GM12878 (cell line): Measurements from ENCODE around the gene TBCK. TPM values are rescaled to one million over a fixed set of nuclear protein-coding genes. Genes with fewer than 3 reads are reported as not detected.

Source experiments
- ATAC-seq: fragments of 200-7000 bp; cut with Tn5 transposase; 3 replicates; pipeline ENCODE4 v1.9.1; 2020; ENCODE audit warnings: mild to moderate bottlenecking, moderate library complexity
- BruUV-seq: library from RNA; stranded (reverse); fragments of 400-500 nt; replicated peaks from 2 replicates; lab custom pipeline; 2021; lab: Mats Ljungman, UMichigan
- CTCF ChIA-PET: fragments of 300-600 bp; sonication (Branson Sonifier 250); formaldehyde crosslinking; extraction: SDS; loops from one replicate; lab custom pipeline; 2021; ENCODE audit warnings: inconsistent platforms; lab: Yijun Ruan, JAX
- POLR2A ChIA-PET: fragments of 350-600 bp; formaldehyde crosslinking; extraction: SDS; loops from one replicate; lab custom pipeline; 2021; ENCODE audit warnings: inconsistent platforms; lab: Charles Lee
- RAD21 ChIA-PET: fragments of 300-600 bp; sonication (Branson Sonifier 250); formaldehyde crosslinking; loops from one replicate; lab custom pipeline; 2023; ENCODE audit warnings: antibody characterized with exemption; ENCODE audit not compliant: unreplicated experiment; lab: Charles Lee
- SMC1A ChIA-PET: fragments of 300-600 bp; sonication (Branson Sonifier 250); formaldehyde crosslinking; loops from one replicate; lab custom pipeline; 2023; ENCODE audit not compliant: unreplicated experiment, uncharacterized antibody; lab: Charles Lee
- DNase-seq: peaks from one replicate; pipeline ENCODE4 v3.0.0-alpha.2; 2011; ENCODE audit warnings: low read depth, low spot score
- FAIRE-seq: peaks from 3 replicates; lab custom pipeline; 2011; peaks lifted over from hg19 to GRCh38; lab: Jason Lieb, UNC
- H2AFZ ChIP-seq: 2 replicates; pipeline ENCODE4 v1.6.0; 2011; ENCODE audit warnings: low read depth, low read length, control low read depth; ENCODE audit not compliant: control insufficient read depth
- H3K27ac ChIP-seq: 2 replicates; pipeline ENCODE4 v1.5.1; 2011; ENCODE audit warnings: control low read depth; ENCODE audit not compliant: control insufficient read depth, insufficient read depth
- H3K27me3 ChIP-seq, 2 experiments: replicated peaks in 1 of 2; 2 replicates each; pipeline versions ENCODE4 v1.6.0 to v1.6.1; 2011; ENCODE audit warnings: low read length in 1 of 2; ENCODE audit not compliant: control insufficient read depth in 2 of 2, insufficient read depth in 2 of 2
- H3K36me3 ChIP-seq, 2 experiments: 2 replicates each; pipeline ENCODE4 v1.5.1; 2011; ENCODE audit warnings: low read length in 1 of 2; ENCODE audit not compliant: control insufficient read depth in 2 of 2, insufficient read depth in 2 of 2
- H3K4me1 ChIP-seq: 2 replicates; pipeline ENCODE4 v1.6.1; 2011; ENCODE audit warnings: mild to moderate bottlenecking, low read length, moderate library complexity, mixed read lengths; ENCODE audit not compliant: control insufficient read depth, insufficient read depth
- H3K4me2 ChIP-seq: 2 replicates; pipeline ENCODE4 v1.6.0; 2011; ENCODE audit warnings: control low read depth; ENCODE audit not compliant: control insufficient read depth, insufficient read depth
- H3K4me3 ChIP-seq: fragments of 200-600 bp; sonication (generic); 2 replicates; pipeline ENCODE4 v1.5.1; 2016
- H3K79me2 ChIP-seq: 2 replicates; pipeline ENCODE4 v1.6.0; 2011; ENCODE audit warnings: low read length; ENCODE audit not compliant: control insufficient read depth, insufficient read depth
- H3K9ac ChIP-seq: 2 replicates; pipeline ENCODE4 v1.8.0; 2011; ENCODE audit warnings: low read length, control low read depth, mixed read lengths; ENCODE audit not compliant: control insufficient read depth, insufficient read depth
- H3K9me3 ChIP-seq: replicated peaks from 3 replicates; pipeline ENCODE4 v1.5.1; 2011; ENCODE audit warnings: mild to moderate bottlenecking, low read length; ENCODE audit not compliant: control insufficient read depth, insufficient read depth
- H4K20me1 ChIP-seq: 2 replicates; pipeline ENCODE4 v1.6.0; 2011; ENCODE audit not compliant: control insufficient read depth, insufficient read depth
- MLLT1 ChIP-seq: fragments of 450-650 bp; IDR thresholded peaks from 2 replicates; pipeline ENCODE4 v1.6.1; 2016; ENCODE audit warnings: mild to moderate bottlenecking
- NRF1 ChIP-seq: conservative IDR thresholded peaks from 2 replicates; pipeline ENCODE4 v1.6.1; 2011; ENCODE audit warnings: mild to moderate bottlenecking, low read depth, low read length, improper control_type of control experiment
- RAD21 ChIP-seq: IDR thresholded peaks from 2 replicates; pipeline ENCODE4 v1.6.1; 2011; ENCODE audit warnings: mild to moderate bottlenecking, low read depth, low read length, moderate library complexity; ENCODE audit not compliant: insufficient read depth
- TCF12 ChIP-seq: IDR thresholded peaks from 2 replicates; pipeline ENCODE4 v1.6.1; 2011; ENCODE audit warnings: low read depth, mild to moderate bottlenecking, low read length
- ZNF24 ChIP-seq: fragments of 450-650 bp; IDR thresholded peaks from 2 replicates; pipeline ENCODE4 v1.6.1; 2017; ENCODE audit warnings: antibody characterized with exemption, mild to moderate bottlenecking
- WGBS: methylation state at CpG from one replicate; pipeline ENCODE4 v1.1.6; 2016; ENCODE audit warnings: low lambda C conversion rate; ENCODE audit not compliant: insufficient replicate concordance, insufficient coverage; ENCODE audit errors: missing lambda C conversion rate; 5-methylcytosine and 5-hydroxymethylcytosine counted together
- in situ Hi-C: fragments of 300-500 bp; cut with MboI; formaldehyde crosslinking; loops from 9 replicates; pipeline ENCODE4 v1.14.3; 2018; ENCODE audit warnings: mixed read lengths
- intact Hi-C: fragments of 100-400 bp; cut with micrococcal nuclease; formaldehyde crosslinking; loops from one replicate; pipeline ENCODE4 v1.14.2; 2022; ENCODE audit not compliant: unreplicated experiment
- polyA plus RNA-seq, 11 experiments: library from polyadenylated mRNA; depleted of rRNA in 4 of 11; unstranded in 6 of 11; stranded (reverse) in 5 of 11; fragments of >200 nt; fragmentation: Nextera tagmentation in 4 of 11; fragmentation: Illumina TruSeq in 1 of 11; extraction: Ambion mirVana in 4 of 11; extraction: Trizol in 1 of 11; gene quantifications; 1 replicate in 1 of 11; 2 replicates in 10 of 11; pipeline versions ENCODE4 v1.2.1 to v1.2.3, GENCODE V29; 2011 to 2016; ENCODE audit warnings: inconsistent platforms in 2 of 11, missing spikeins in 2 of 11, low read depth in 1 of 11
- total RNA-seq, 4 experiments: library from RNA; depleted of rRNA in 3 of 4; stranded (reverse); fragments of >200 nt in 3 of 4; fragmentation: Illumina TruSeq in 1 of 4; extraction: Trizol in 1 of 4; gene quantifications; 2 replicates each; pipeline versions ENCODE4 v1.2.1 to v1.2.3, GENCODE V29; 2013 to 2021
- TF ChIP-seq, protein P1 (sequence below): IDR thresholded peaks from 2 replicates; pipeline ENCODE4 v1.6.1; 2011; ENCODE audit warnings: low read depth, low read length, improper control_type of control experiment, borderline replicate concordance
- TF ChIP-seq, protein P2 (sequence below): fragments of 450-650 bp; IDR thresholded peaks from 2 replicates; pipeline ENCODE4 v1.6.1; 2017; ENCODE audit warnings: mild to moderate bottlenecking, low read depth, inconsistent platforms; ENCODE audit not compliant: poor library complexity, severe bottlenecking
- TF ChIP-seq, protein P3 (sequence below): IDR thresholded peaks from 2 replicates; pipeline ENCODE4 v1.6.1; 2011; ENCODE audit warnings: low read depth, mild to moderate bottlenecking, low read length, moderate library complexity, borderline replicate concordance; ENCODE audit errors: extremely low read depth

Gene TBCK
- total and polyA plus RNA-seq, 10 of the 15 experiments (the other 5 are each of a cell fraction or from before 2014, with no cell fraction given): 4.1 to 30.3 (median 20.2) TPM

GRCh38 chr4:106333186-106333585, 17.2 kb upstream of the TBCK start:
- H3K36me3 ChIP-seq: peaks cover 2 to 35% of the 10 kb centered on the region in 2 experiments
- no peak for FAIRE-seq
- H3K9me3 ChIP-seq: peaks cover 5% of the 10 kb centered on the region; the same call in 1 of the 3 replicates
- 92% methylated on average over 5 of the region's 5 CpGs for WGBS
- H3K27me3 ChIP-seq: no peaks in the 10 kb centered on the region
- POLR2A ChIA-PET: no interaction called here
- H2AFZ ChIP-seq: no peak overlapping the region
- RAD21 ChIA-PET: no interaction called here
- CTCF ChIA-PET: interaction anchor here (0.9 kb wide), 1 partner anchor 37 kb away, joined by 3 read pairs; no protein-coding TSS in a partner anchor
- DNase-seq: no peak
- BruUV-seq: no TSS peak
- H3K4me3 ChIP-seq: no peak overlapping the region
- no peaks in the 10 kb centered on the region for H3K79me2 ChIP-seq
- H3K4me2 ChIP-seq: no peak overlapping the region
- H4K20me1 ChIP-seq: no peaks in the 10 kb centered on the region
- SMC1A ChIA-PET: interaction anchor here (0.8 to 2.8 kb wide), 3 partner anchors 9 to 70 kb away, joined by 3 to 12 read pairs (median 5); no protein-coding TSS in a partner anchor
- no peak for ATAC-seq
- in situ Hi-C loops: no loop called here
- H3K27ac ChIP-seq: no peak overlapping the region
- no peak overlapping the region for H3K9ac ChIP-seq
- H3K4me1 ChIP-seq: no peaks in the 10 kb centered on the region
- intact Hi-C loops: no loop called here
- TF ChIP-seq TCF12 (no peak), MLLT1 (no peak), NRF1 (no peak), ZNF24 (no peak), RAD21 (no peak)
- TF ChIP-seq, protein P1, sequence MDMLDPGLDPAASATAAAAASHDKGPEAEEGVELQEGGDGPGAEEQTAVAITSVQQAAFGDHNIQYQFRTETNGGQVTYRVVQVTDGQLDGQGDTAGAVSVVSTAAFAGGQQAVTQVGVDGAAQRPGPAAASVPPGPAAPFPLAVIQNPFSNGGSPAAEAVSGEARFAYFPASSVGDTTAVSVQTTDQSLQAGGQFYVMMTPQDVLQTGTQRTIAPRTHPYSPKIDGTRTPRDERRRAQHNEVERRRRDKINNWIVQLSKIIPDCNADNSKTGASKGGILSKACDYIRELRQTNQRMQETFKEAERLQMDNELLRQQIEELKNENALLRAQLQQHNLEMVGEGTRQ: no peak
- TF ChIP-seq, protein P2, sequence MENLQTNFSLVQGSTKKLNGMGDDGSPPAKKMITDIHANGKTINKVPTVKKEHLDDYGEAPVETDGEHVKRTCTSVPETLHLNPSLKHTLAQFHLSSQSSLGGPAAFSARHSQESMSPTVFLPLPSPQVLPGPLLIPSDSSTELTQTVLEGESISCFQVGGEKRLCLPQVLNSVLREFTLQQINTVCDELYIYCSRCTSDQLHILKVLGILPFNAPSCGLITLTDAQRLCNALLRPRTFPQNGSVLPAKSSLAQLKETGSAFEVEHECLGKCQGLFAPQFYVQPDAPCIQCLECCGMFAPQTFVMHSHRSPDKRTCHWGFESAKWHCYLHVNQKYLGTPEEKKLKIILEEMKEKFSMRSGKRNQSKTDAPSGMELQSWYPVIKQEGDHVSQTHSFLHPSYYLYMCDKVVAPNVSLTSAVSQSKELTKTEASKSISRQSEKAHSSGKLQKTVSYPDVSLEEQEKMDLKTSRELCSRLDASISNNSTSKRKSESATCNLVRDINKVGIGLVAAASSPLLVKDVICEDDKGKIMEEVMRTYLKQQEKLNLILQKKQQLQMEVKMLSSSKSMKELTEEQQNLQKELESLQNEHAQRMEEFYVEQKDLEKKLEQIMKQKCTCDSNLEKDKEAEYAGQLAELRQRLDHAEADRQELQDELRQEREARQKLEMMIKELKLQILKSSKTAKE: no peak
- TF ChIP-seq, protein P3, sequence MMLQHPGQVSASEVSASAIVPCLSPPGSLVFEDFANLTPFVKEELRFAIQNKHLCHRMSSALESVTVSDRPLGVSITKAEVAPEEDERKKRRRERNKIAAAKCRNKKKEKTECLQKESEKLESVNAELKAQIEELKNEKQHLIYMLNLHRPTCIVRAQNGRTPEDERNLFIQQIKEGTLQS: no peak
